Measurements from ENCODE around the gene INF2.

DNA sequence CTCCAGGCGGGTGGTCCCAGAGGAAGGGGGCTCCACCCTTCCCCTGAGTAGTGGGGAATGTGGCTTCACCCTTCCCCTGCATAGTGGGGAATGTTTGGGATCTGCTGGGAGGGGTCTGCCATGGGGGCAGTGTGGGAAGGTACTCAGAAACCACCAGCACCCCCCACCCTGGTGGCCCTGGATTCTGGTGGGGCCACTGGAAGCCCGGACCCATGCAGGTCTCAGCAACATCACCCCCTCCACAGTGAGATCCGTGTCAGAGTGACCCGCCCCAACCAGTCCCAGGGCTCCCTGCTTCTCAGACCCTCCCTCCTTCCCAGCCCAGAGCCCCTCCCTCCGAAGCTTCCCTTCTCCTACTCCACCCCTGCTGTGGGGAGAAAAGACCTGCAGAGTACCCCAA is 30.3 kb upstream of the INF2 start:
- TF ChIP-seq, protein P1, sequence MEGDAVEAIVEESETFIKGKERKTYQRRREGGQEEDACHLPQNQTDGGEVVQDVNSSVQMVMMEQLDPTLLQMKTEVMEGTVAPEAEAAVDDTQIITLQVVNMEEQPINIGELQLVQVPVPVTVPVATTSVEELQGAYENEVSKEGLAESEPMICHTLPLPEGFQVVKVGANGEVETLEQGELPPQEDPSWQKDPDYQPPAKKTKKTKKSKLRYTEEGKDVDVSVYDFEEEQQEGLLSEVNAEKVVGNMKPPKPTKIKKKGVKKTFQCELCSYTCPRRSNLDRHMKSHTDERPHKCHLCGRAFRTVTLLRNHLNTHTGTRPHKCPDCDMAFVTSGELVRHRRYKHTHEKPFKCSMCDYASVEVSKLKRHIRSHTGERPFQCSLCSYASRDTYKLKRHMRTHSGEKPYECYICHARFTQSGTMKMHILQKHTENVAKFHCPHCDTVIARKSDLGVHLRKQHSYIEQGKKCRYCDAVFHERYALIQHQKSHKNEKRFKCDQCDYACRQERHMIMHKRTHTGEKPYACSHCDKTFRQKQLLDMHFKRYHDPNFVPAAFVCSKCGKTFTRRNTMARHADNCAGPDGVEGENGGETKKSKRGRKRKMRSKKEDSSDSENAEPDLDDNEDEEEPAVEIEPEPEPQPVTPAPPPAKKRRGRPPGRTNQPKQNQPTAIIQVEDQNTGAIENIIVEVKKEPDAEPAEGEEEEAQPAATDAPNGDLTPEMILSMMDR (IDR thresholded peaks at IDR 0.05): no peak
- no peak for TF ChIP-seq POLR2A (IDR thresholded peaks at IDR 0.05)

Measured in esophagus squamous epithelium (tissue), 4 donors.